Large intestine (tissue), 12 donors: ENCODE measurements around the gene TMEM38B. TPM values are rescaled to one million over a fixed set of nuclear protein-coding genes. Genes with fewer than 3 reads are reported as not detected.

ENCODE experiments used
- DNase-seq, 2 donors: peaks; one replicate each; pipeline versions ENCODE4 v3.0.0 to v3.0.0-alpha.2; 2013
- H3K27ac ChIP-seq: one replicate; pipeline ENCODE4 v1.5.1; 2013; ENCODE audit warnings: low read length
- H3K27me3 ChIP-seq: 2 replicates; pipeline ENCODE4 v1.6.1; 2013; ENCODE audit warnings: low read length; ENCODE audit not compliant: control insufficient read depth, insufficient read depth
- H3K36me3 ChIP-seq: 2 replicates; pipeline ENCODE4 v1.6.1; 2013; ENCODE audit warnings: low read length; ENCODE audit not compliant: control insufficient read depth, insufficient read depth
- H3K4me1 ChIP-seq: one replicate; pipeline ENCODE4 v1.6.1; 2013; ENCODE audit warnings: low read length; ENCODE audit not compliant: control insufficient read depth, insufficient read depth
- H3K4me3 ChIP-seq: one replicate; pipeline ENCODE4 v1.5.1; 2013; ENCODE audit warnings: low read length
- H3K9me3 ChIP-seq: one replicate; pipeline ENCODE4 v1.6.1; 2013; ENCODE audit warnings: mild to moderate bottlenecking, low read depth, low read length, moderate library complexity; ENCODE audit not compliant: control insufficient read depth
- WGBS: methylation state at CpG from one replicate; pipeline ENCODE4 v1.1.5; 2013; ENCODE audit warnings: low lambda C conversion rate; ENCODE audit not compliant: insufficient coverage; 5-methylcytosine and 5-hydroxymethylcytosine counted together
- long read RNA-seq, 11 donors: transcript quantifications; one replicate each; lab custom pipeline, GENCODE V29; 2026
- polyA plus RNA-seq: library from polyadenylated mRNA; unstranded; fragments of 120-200 nt; gene quantifications from one replicate; pipeline ENCODE4 v1.2.1, GENCODE V29; 2013

TMEM38B gene, protein sequence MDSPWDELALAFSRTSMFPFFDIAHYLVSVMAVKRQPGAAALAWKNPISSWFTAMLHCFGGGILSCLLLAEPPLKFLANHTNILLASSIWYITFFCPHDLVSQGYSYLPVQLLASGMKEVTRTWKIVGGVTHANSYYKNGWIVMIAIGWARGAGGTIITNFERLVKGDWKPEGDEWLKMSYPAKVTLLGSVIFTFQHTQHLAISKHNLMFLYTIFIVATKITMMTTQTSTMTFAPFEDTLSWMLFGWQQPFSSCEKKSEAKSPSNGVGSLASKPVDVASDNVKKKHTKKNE
- polyA plus RNA-seq = 38.7 TPM
- long read RNA-seq, donor 1, transcript TMEM38B-202 (6 exons, 3,525 nt) = major isoform, 18 of 18 reads
- long read RNA-seq, donor 1, partial matches to known transcripts = 0 of 18 reads
- long read RNA-seq, donor 1, other reads (novel, unspliced or antisense) = 0 of 18 reads
- long read RNA-seq, donor 2, transcript TMEM38B-202 (6 exons, 3,525 nt) = major isoform, 19 of 19 reads
- long read RNA-seq, donor 2, partial matches to known transcripts = 0 of 19 reads
- long read RNA-seq, donor 2, other reads (novel, unspliced or antisense) = 0 of 19 reads
- long read RNA-seq, donor 3 = 0 reads
- long read RNA-seq, donor 4, partial matches to known transcripts = 0 of 4 reads
- long read RNA-seq, donor 4, other reads (novel, unspliced or antisense) = 0 of 4 reads
- long read RNA-seq, donor 5, transcript TMEM38B-202 (6 exons, 3,525 nt) = major isoform, 9 of 9 reads
- long read RNA-seq, donor 5, partial matches to known transcripts = 0 of 9 reads
- long read RNA-seq, donor 5, other reads (novel, unspliced or antisense) = 0 of 9 reads
- long read RNA-seq, donor 6, transcript TMEM38B-202 (6 exons, 3,525 nt) = major isoform, 19 of 28 reads
- long read RNA-seq, donor 6, partial matches to known transcripts = 9 of 28 reads
- long read RNA-seq, donor 6, other reads (novel, unspliced or antisense) = 0 of 28 reads
- long read RNA-seq, donor 7, transcript TMEM38B-202 (6 exons, 3,525 nt) = major isoform, 14 of 20 reads
- long read RNA-seq, donor 7, partial matches to known transcripts = 6 of 20 reads
- long read RNA-seq, donor 7, other reads (novel, unspliced or antisense) = 0 of 20 reads
- long read RNA-seq, donor 8, transcript TMEM38B-202 (6 exons, 3,525 nt) = major isoform, 20 of 25 reads
- long read RNA-seq, donor 8, partial matches to known transcripts = 5 of 25 reads
- long read RNA-seq, donor 8, other reads (novel, unspliced or antisense) = 0 of 25 reads
- long read RNA-seq, donor 9, transcript TMEM38B-202 (6 exons, 3,525 nt) = major isoform, 17 of 17 reads
- long read RNA-seq, donor 9, partial matches to known transcripts = 0 of 17 reads
- long read RNA-seq, donor 9, other reads (novel, unspliced or antisense) = 0 of 17 reads
- long read RNA-seq, donor 10, transcript TMEM38B-202 (6 exons, 3,525 nt) = major isoform, 17 of 17 reads
- long read RNA-seq, donor 10, partial matches to known transcripts = 0 of 17 reads
- long read RNA-seq, donor 10, other reads (novel, unspliced or antisense) = 0 of 17 reads
- long read RNA-seq, donor 11, transcript TMEM38B-202 (6 exons, 3,525 nt) = major isoform, 10 of 10 reads
- long read RNA-seq, donor 11, partial matches to known transcripts = 0 of 10 reads
- long read RNA-seq, donor 11, other reads (novel, unspliced or antisense) = 0 of 10 reads

DNA sequence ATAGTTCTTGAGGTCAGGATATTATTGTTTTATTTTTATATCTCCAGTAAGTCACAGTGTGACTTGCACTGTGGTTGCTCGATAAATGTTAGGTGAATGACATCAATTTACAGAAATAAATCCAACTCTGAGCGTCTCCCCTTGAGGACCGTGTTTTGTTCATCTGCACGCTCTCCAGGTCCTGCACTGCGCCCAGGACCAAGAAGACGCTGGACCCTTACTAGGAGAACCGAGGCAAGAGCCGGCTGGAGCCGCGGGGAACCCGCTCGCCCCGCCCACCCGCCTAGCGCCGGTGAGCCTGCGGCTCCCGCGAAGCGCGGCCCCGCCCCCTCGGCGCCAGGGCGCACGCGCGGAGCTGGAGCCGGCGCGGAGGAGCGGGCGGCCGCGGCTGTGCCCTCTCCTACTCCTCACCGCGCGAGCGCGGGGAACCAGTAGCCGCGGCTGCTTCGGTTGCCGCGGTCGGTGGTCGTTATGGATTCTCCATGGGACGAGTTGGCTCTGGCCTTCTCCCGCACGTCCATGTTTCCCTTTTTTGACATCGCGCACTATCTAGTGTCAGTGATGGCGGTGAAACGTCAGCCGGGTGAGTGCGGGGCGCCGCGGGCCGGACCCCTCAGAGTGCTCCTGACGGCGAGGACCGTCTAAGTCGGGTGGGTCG lies at the start of gene TMEM38B:
Gene TMEM38B (plus strand): TSS at position 352 of the 658 bp plus-strand sequence. CDS start 120 bp downstream, at position 472.
- peak within 1 kb of the TSS; percentile 84 for H3K4me3 ChIP-seq

DNA sequence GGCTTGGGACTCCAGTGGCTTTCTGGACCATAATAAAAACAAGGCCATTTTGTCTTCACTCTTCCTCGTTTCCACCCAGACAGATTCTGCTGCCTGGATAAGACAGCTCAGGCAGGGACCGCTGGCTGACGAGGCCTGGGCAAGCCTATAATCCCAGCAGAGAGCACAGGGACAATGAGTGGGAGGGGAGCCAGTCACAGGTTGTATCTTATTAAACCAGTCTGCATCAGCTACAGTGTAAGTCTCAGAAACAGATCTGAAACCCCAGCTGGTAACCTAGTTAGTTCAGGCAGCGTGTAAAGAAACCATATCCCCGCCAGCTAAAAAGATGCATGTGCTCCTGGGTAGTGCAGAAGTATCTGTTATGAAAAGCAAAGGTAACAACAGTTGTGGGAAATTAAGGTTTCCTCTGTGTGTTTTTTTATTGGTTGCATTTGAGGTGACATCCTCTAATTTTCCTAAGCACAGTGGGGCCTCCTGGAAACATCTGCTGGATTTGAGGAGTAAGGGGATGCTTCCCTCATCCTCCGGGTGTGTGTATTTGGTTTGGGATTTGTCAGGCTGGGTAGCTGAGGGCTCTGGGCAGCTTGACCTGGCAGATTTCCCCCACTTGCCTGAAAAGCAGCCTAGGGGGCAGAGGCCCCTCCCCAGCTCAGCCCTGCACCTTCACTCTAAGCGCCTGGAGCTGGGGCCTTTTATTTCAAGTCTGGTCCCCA lies 47.3 kb upstream of the TMEM38B start:
- Histone ChIP-seq H3K27me3 (no peaks in the 10 kb centered on the region), H3K36me3 (no peaks in the 10 kb centered on the region), H3K9me3 (no peaks in the 10 kb centered on the region), H3K4me1 (no peaks in the 10 kb centered on the region), H3K27ac (no peak overlapping the region), H3K4me3 (no peak overlapping the region)
- WGBS = no CpG with 5 or more reads among the region's 7 CpGs
- DNase-seq = no peak

More for the DNA sequence above, at the start of gene TMEM38B:
- Histone ChIP-seq H3K27me3 (peaks cover 9% of the 10 kb centered on the region), H3K27ac (peak within 1 kb of the TSS; percentile 64), H3K4me1 (no peaks in the 10 kb centered on the region), H3K36me3 (no peaks in the 10 kb centered on the region), H3K9me3 (no peaks in the 10 kb centered on the region)
- no CpG with 5 or more reads among the region's 65 CpGs for WGBS
- peak; percentile 79 to 83 for DNase-seq

DNA sequence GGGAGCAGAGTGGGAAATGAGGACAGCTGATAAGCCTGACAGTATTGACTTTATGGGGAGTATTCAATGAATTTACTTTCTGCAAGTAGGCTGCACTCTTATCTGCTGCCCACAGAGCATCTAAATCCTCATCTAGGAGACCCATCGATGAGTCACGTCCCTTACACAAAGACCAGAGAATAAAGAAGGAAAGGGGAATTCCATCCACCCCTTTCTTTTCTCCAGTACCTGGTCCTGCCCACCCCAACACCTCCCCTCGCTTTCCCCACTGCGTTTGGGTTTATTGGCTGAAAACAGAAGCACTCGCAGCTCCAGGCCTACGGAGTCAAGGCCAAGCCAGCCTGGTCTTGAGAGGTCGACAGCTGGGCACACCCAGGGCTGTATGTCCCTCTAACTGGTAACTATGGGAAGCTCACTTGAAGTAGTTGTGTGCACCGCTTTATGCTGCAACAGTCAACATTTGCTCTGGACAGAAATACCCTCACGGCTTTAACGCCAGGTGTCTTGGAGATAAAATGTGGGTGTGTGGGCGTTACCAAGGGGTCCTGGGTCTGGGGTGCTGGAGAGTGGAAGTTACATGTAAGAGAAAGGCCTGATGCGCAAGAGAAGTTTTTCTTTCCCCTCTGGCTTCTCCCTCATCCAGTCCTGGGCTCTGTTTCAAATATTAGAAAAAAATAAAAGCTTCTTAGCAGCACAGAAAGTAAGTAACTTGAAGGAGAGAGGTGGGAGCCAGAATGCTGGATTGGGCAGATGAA lies 46.6 kb upstream of the TMEM38B start:
- H3K27ac ChIP-seq = no peak overlapping the region
- no peak for DNase-seq
- no peaks in the 10 kb centered on the region for H3K36me3 ChIP-seq
- WGBS = 100% methylated on average over 1 of the region's 12 CpGs
- H3K9me3 ChIP-seq = no peaks in the 10 kb centered on the region
- H3K27me3 ChIP-seq = no peaks in the 10 kb centered on the region
- H3K4me3 ChIP-seq = no peak overlapping the region
- H3K4me1 ChIP-seq = no peaks in the 10 kb centered on the region

DNA sequence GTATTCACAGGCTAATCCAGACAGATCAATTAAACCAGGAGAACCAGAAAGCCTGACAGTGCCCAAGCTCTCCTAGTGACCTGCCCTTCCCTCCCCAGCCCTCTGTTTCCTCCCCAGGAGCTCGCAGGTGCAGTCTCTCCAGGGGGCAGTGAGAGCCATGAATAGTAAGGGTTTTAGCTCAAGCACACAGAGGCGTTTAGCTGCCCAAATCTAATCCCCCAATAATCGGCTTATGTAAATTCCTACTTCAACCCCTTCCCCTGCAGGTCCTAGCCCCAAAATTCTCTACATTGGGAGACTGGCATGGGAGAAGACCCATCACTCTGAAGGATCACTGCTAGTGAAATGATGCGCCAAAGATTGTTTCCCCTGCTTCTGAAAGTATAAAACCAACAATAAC lies 42.5 kb upstream of the TMEM38B start:
- no CpG with 5 or more reads among the region's 4 CpGs for WGBS
- no peak overlapping the region for H3K4me3 ChIP-seq
- no peaks in the 10 kb centered on the region for H3K4me1 ChIP-seq
- no peaks in the 10 kb centered on the region for H3K9me3 ChIP-seq
- peaks cover 12% of the 10 kb centered on the region for H3K27me3 ChIP-seq
- no peaks in the 10 kb centered on the region for H3K36me3 ChIP-seq
- H3K27ac ChIP-seq = no peak overlapping the region
- no peak for DNase-seq

DNA sequence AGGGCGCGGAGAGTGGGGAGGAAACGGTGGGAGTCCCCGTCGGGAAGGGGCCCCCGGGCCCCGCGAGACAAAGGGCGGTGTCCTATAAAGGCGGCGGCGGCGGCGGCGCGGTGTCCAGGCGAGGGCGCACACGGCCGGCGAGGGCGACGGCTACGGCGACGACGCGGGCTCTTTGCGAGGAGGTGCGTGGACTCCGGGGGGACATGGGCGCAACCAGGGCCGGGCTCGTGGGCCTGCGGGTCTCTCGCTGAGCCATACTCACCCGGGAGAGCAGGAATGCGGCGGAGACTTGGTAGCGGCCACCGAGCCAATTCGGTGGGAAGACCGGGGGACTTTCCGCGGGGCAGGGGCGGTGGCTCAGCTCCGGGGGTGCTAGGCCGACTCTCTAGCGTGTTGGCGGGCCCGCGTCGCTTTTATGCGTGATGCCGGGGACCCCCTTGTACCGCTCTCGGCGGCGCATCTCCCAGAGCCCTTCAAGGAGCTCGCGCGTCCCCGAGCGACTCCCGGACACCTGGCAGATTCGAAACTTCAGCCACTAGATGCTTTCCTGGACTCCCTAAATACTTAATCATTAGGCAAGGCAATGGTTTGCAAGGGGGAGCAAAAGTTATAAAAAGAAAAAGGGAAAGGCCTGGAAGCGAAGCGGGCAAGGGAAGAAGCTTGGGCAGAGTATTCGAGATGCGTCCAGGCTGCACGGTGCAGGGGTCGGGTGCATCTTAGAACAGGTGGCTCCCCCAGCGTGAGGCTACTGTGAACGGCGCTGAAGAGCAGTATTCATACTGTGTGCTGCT lies 38.0 kb upstream of the TMEM38B start:
- DNase-seq = peak; percentile 9 to 47
- no peaks in the 10 kb centered on the region for H3K9me3 ChIP-seq
- H3K4me1 ChIP-seq = peaks cover 3% of the 10 kb centered on the region
- H3K27ac ChIP-seq = no peak overlapping the region
- peaks cover 19% of the 10 kb centered on the region for H3K27me3 ChIP-seq
- WGBS = no CpG with 5 or more reads among the region's 75 CpGs
- H3K4me3 ChIP-seq = peak overlapping the region; percentile 48
- H3K36me3 ChIP-seq = no peaks in the 10 kb centered on the region

DNA sequence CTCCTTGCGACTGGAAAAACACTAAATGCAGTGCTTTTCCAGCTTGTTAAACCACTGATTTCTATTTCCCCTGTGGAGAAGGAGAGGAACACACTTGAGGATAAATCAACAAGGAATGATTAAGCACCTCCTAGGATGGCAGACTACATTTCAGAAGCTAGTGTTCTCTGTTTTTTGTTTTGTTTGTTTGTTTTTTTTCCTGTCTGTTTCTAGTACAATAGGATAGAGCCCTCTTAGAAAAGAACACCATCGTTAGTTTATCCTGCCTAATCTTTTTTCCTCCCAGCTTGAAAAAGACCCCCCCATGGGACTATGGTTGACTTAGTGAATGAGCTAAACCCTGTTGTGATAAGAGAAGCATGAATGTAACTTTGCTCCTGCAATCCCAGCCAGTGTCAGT lies 36.0 kb upstream of the TMEM38B start:
- Histone ChIP-seq H3K4me3 (no peak overlapping the region), H3K4me1 (peaks cover 3% of the 10 kb centered on the region), H3K27ac (no peak overlapping the region), H3K27me3 (peaks cover 19% of the 10 kb centered on the region), H3K9me3 (no peaks in the 10 kb centered on the region), H3K36me3 (no peaks in the 10 kb centered on the region)
- DNase-seq = no peak
- WGBS = no CpG with 5 or more reads among the region's 2 CpGs

DNA sequence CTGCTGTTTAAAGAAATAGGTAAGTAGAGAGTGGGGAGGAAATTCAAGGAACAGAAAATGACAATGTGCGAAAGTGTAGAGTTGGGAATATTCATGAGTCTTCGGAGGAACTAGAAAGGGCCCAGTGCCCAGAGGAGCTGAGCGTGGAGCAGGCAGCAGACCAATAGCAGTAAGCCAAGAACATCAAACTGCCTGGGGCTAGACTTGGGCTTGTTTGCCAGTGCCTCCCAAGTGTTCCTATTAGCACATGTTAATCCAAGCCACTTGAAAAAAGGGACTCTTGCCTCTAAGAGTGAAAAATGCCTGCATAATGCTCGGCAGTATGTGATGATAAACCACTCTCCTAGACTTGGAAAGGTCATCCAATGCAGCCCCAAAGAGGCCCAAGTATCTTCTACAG lies 33.3 kb upstream of the TMEM38B start:
- H3K4me3 ChIP-seq = no peak overlapping the region
- peaks cover 14% of the 10 kb centered on the region for H3K27me3 ChIP-seq
- no CpG with 5 or more reads among the region's 4 CpGs for WGBS
- peaks cover 3% of the 10 kb centered on the region for H3K4me1 ChIP-seq
- DNase-seq = no peak
- H3K27ac ChIP-seq = no peak overlapping the region
- no peaks in the 10 kb centered on the region for H3K36me3 ChIP-seq
- no peaks in the 10 kb centered on the region for H3K9me3 ChIP-seq
